Measurements from ENCODE around the gene KRTAP5-8. TPM values are rescaled to one million over a fixed set of nuclear protein-coding genes. Genes with fewer than 3 reads are reported as not detected.

Gene KRTAP5-8
- total and polyA plus RNA-seq, 2 donors (not counting 3 experiments of a cell fraction or from before 2014, with no cell fraction given): 0.17 TPM; not detected in 1

DNA sequence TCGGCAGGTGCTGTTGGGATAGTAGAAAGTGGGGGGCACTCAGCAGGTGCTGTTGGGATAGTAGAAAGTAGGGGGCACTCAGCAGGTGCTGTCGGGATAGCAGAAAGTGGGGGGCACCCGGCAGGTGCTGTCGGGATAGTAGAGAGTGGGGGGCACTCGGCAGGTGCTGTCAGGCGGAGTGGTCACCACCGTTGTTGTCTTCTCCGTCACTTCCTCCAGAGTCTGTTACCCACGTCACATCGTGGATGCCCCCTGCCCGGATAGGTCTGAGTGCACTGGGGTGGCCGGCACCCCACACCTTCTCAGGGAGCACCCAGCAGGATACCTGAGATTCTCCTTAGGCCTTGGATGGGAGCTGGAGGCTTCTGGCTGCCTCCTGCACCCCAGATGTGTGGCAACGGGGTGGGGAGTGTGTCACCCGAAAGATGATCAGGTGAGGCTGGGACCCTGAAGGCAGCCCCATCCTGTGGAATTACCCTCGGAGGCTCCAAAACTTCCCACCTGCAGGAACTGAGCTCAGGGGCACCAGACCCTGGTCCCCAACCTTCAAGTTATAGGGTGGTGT, 34.9 kb upstream of the KRTAP5-8 start:
- Histone ChIP-seq H3K36me3 (ENCODE audit: control insufficient read depth in 2 of 2, extremely low read depth in 1 of 2, insufficient read depth in 2 of 2, low read length in 2 of 2) (peaks cover 6 to 16% of the 10 kb centered on the region in 2 experiments), H3K9me3 (replicated peaks; ENCODE audit: control insufficient read depth, insufficient read depth, low read length) (no peaks in the 10 kb centered on the region), H3K79me2 (ENCODE audit: control insufficient read depth, insufficient read depth, low read length) (no peaks in the 10 kb centered on the region), H4K20me1 (replicated peaks; ENCODE audit: control insufficient read depth, extremely low read depth, insufficient read depth, low read length) (no peaks in the 10 kb centered on the region), H3K4me3 (replicated peaks in 1 of 3; ENCODE audit: insufficient read depth in 1 of 3, low read depth in 1 of 3, low read length in 3 of 3) (no peak overlapping the region), H3K4me1 (ENCODE audit: control insufficient read depth, extremely low read depth, insufficient read depth, low read length) (no peaks in the 10 kb centered on the region), H3K9ac (replicated peaks; ENCODE audit: extremely low read depth, insufficient read depth, low read length) (no peak overlapping the region), H2AFZ (ENCODE audit: low read depth, low read length) (no peak overlapping the region), H3K4me2 (ENCODE audit: insufficient read depth, low read length) (no peak overlapping the region), H3K27me3 (ENCODE audit: control insufficient read depth in 2 of 2, insufficient read depth in 2 of 2, low read length in 2 of 2) (no peaks in the 10 kb centered on the region), H3K27ac (ENCODE audit: insufficient read depth, low read depth, low read length) (no peak overlapping the region), H3K9me1 (replicated peaks; ENCODE audit: control insufficient read depth, extremely low read depth, insufficient read depth, low read length) (no peaks in the 10 kb centered on the region)
- intact Hi-C loops (cut with micrococcal nuclease) (no loop called here), dilution Hi-C loops (cut with MboI; ENCODE audit: extremely low pct_ligation_motif_present, low sequenced_read_pairs) (no loop called here)
- DNase-seq (ENCODE audit: low read depth, low spot score): no peak
- FAIRE-seq: no peak
- CTCF ChIA-PET: no interaction called here
- TF ChIP-seq, protein P1, sequence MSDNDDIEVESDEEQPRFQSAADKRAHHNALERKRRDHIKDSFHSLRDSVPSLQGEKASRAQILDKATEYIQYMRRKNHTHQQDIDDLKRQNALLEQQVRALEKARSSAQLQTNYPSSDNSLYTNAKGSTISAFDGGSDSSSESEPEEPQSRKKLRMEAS (IDR thresholded peaks at IDR 0.05; ENCODE audit: insufficient read depth, insufficient read length): no peak
- POLR2A ChIA-PET: no interaction called here
- BruUV-seq (replicated peaks): no TSS peak

GRCh38 chr11:71504531-71504930, 33.3 kb upstream of the KRTAP5-8 start:
- no TSS peak for BruUV-seq (replicated peaks)
- dilution Hi-C loops (cut with MboI; ENCODE audit: extremely low pct_ligation_motif_present, low sequenced_read_pairs): no loop called here

More at GRCh38 chr11:71504531-71504930, 33.3 kb upstream of the KRTAP5-8 start:
- peak overlapping the region; percentile 21 for H3K27ac ChIP-seq (ENCODE audit: insufficient read depth, low read depth, low read length)
- no peaks in the 10 kb centered on the region for H4K20me1 ChIP-seq (replicated peaks; ENCODE audit: control insufficient read depth, extremely low read depth, insufficient read depth, low read length)
- no peak for TF ChIP-seq POLR2A (IDR thresholded peaks at IDR 0.05; ENCODE audit: low read depth, low read length)
- TF ChIP-seq JUN (IDR thresholded peaks at IDR 0.05; ENCODE audit: borderline replicate concordance, insufficient read depth, insufficient read length, low read depth): no peak
- TF ChIP-seq FOS (IDR thresholded peaks at IDR 0.05; ENCODE audit: borderline replicate concordance, insufficient read depth, low read length): no peak
- TF ChIP-seq, protein P1 (IDR thresholded peaks at IDR 0.05; ENCODE audit: insufficient read depth, insufficient read length): no peak
- no peak for TF ChIP-seq POLR2AphosphoS5 (IDR thresholded peaks at IDR 0.05; ENCODE audit: insufficient read depth, low read depth, low read length)
- no peak for TF ChIP-seq CTCF (IDR thresholded peaks at IDR 0.05; ENCODE audit: extremely low read depth in 1 of 2, insufficient read depth in 1 of 2, low read depth in 1 of 2, low read length in 2 of 2)
- no peak for TF ChIP-seq GATA2 (IDR thresholded peaks at IDR 0.05; ENCODE audit: insufficient read depth, insufficient read length, low read depth, low read length)
- no peak for TF ChIP-seq EZH2 (IDR thresholded peaks at IDR 0.05; ENCODE audit: borderline replicate concordance, low read depth, low read length, severe bottlenecking)
- no peak for TF ChIP-seq MYC (IDR thresholded peaks at IDR 0.05; ENCODE audit: low read depth, low read length)
- ChIA-PET CTCF (no interaction called here), POLR2A (no interaction called here)
- intact Hi-C loops (cut with micrococcal nuclease): no loop called here
- no peak overlapping the region for H3K4me3 ChIP-seq (replicated peaks in 1 of 3; ENCODE audit: insufficient read depth in 1 of 3, low read depth in 1 of 3, low read length in 3 of 3)
- no peak overlapping the region for H3K9ac ChIP-seq (replicated peaks; ENCODE audit: extremely low read depth, insufficient read depth, low read length)
- no peak for FAIRE-seq
- DNase-seq (ENCODE audit: low read depth, low spot score): peak; percentile 21
- H3K4me1 ChIP-seq (ENCODE audit: control insufficient read depth, extremely low read depth, insufficient read depth, low read length): no peaks in the 10 kb centered on the region
- no peaks in the 10 kb centered on the region for H3K9me3 ChIP-seq (replicated peaks; ENCODE audit: control insufficient read depth, insufficient read depth, low read length)
- no peaks in the 10 kb centered on the region for H3K27me3 ChIP-seq (ENCODE audit: control insufficient read depth in 2 of 2, insufficient read depth in 2 of 2, low read length in 2 of 2)
- H3K9me1 ChIP-seq (replicated peaks; ENCODE audit: control insufficient read depth, extremely low read depth, insufficient read depth, low read length): no peaks in the 10 kb centered on the region
- H3K4me2 ChIP-seq (ENCODE audit: insufficient read depth, low read length): no peak overlapping the region
- peaks cover 0 to 10% of the 10 kb centered on the region in 2 experiments for H3K36me3 ChIP-seq (ENCODE audit: control insufficient read depth in 2 of 2, extremely low read depth in 1 of 2, insufficient read depth in 2 of 2, low read length in 2 of 2)
- no peak overlapping the region for H2AFZ ChIP-seq (ENCODE audit: low read depth, low read length)
- H3K79me2 ChIP-seq (ENCODE audit: control insufficient read depth, insufficient read depth, low read length): no peaks in the 10 kb centered on the region
